SK-N-SH treated with all-trans-retinoic acid at 6 μM for 48 hours (cell line): ENCODE data around the gene PLA2G4F.

Source experiments
- ATAC-seq: fragments of 200-7000 bp; cut with Tn5 transposase; 3 replicates; pipeline ENCODE4 v1.9.1; 2020; ENCODE audit warnings: mild to moderate bottlenecking, moderate library complexity
- ARNTL ChIP-seq: fragments of 450-650 bp; formaldehyde crosslinking; IDR thresholded peaks from 2 replicates; pipeline ENCODE4 v1.5.0; 2020; ENCODE audit warnings: low read depth, mild to moderate bottlenecking, moderate library complexity, borderline replicate concordance
- BACH2 ChIP-seq: fragments of 250-450 bp; sonication (Bioruptor Pico); IDR thresholded peaks from 2 replicates; pipeline ENCODE4 v1.9.0; 2021; ENCODE audit warnings: mild to moderate bottlenecking, borderline replicate concordance
- CREB5 ChIP-seq: fragments of 250-450 bp; sonication (Bioruptor Pico); IDR thresholded peaks from 2 replicates; pipeline ENCODE4 v1.5.1; 2020; ENCODE audit warnings: low read depth, mild to moderate bottlenecking, moderate library complexity
- CSDC2 ChIP-seq: fragments of 250-450 bp; sonication (Bioruptor Pico); IDR thresholded peaks from 2 replicates; pipeline ENCODE4 v1.5.0; 2020; ENCODE audit warnings: mild to moderate bottlenecking, moderate library complexity
- CSRNP3 ChIP-seq: fragments of 250-450 bp; sonication (Bioruptor Pico); IDR thresholded peaks from 2 replicates; pipeline ENCODE4 v1.5.1; 2021; ENCODE audit warnings: mild to moderate bottlenecking, moderate library complexity
- ESRRG ChIP-seq: fragments of 250-450 bp; sonication (Bioruptor Pico); IDR thresholded peaks from 2 replicates; pipeline ENCODE4 v1.6.1; 2021; ENCODE audit warnings: mild to moderate bottlenecking
- GLIS3 ChIP-seq: fragments of 250-450 bp; sonication (Bioruptor Pico); IDR thresholded peaks from 2 replicates; pipeline ENCODE4 v1.5.0; 2020; ENCODE audit warnings: mild to moderate bottlenecking, moderate library complexity
- OSR1 ChIP-seq: fragments of 250-450 bp; sonication (Bioruptor Pico); IDR thresholded peaks from 2 replicates; pipeline ENCODE4 v1.8.0; 2022; ENCODE audit warnings: moderate library complexity, mild to moderate bottlenecking, inconsistent platforms
- PATZ1 ChIP-seq: fragments of 250-450 bp; sonication (Bioruptor Pico); IDR thresholded peaks from 2 replicates; pipeline ENCODE4 v1.8.0; 2020; ENCODE audit warnings: mild to moderate bottlenecking, moderate library complexity, borderline replicate concordance
- POU6F1 ChIP-seq: fragments of 250-450 bp; sonication (Bioruptor Pico); IDR thresholded peaks from 2 replicates; pipeline ENCODE4 v1.8.0; 2021; ENCODE audit warnings: low read depth, mild to moderate bottlenecking, moderate library complexity, borderline replicate concordance
- PPARA ChIP-seq: fragments of 250-450 bp; sonication (Bioruptor Pico); IDR thresholded peaks from 2 replicates; pipeline ENCODE4 v1.5.0; 2020; ENCODE audit warnings: mild to moderate bottlenecking, borderline replicate concordance
- RARB ChIP-seq: fragments of 250-450 bp; sonication (Bioruptor Pico); IDR thresholded peaks from 2 replicates; pipeline ENCODE4 v1.8.0; 2021; ENCODE audit warnings: mild to moderate bottlenecking, moderate library complexity
- TCF4 ChIP-seq: fragments of 250-450 bp; sonication (Bioruptor Pico); IDR thresholded peaks from 2 replicates; pipeline ENCODE4 v1.8.0; 2021; ENCODE audit warnings: mild to moderate bottlenecking, moderate library complexity, borderline replicate concordance
- TSHZ2 ChIP-seq: fragments of 250-450 bp; sonication (Bioruptor Pico); IDR thresholded peaks from 2 replicates; pipeline ENCODE4 v1.5.0; 2020; ENCODE audit warnings: mild to moderate bottlenecking, moderate library complexity
- ZC3H10 ChIP-seq: fragments of 250-450 bp; sonication (Bioruptor Pico); IDR thresholded peaks from 2 replicates; pipeline ENCODE4 v1.5.1; 2021; ENCODE audit warnings: mild to moderate bottlenecking, moderate library complexity
- ZFP3 ChIP-seq: fragments of 250-450 bp; sonication (Bioruptor Pico); IDR thresholded peaks from 2 replicates; pipeline ENCODE4 v1.5.0; 2020; ENCODE audit warnings: mild to moderate bottlenecking, moderate library complexity
- ZFP30 ChIP-seq: fragments of 450-650 bp; formaldehyde crosslinking; IDR thresholded peaks from 2 replicates; pipeline ENCODE4 v1.5.0; 2022; ENCODE audit warnings: mild to moderate bottlenecking, moderate library complexity
- ZNF565 ChIP-seq: fragments of 450-650 bp; formaldehyde crosslinking; conservative IDR thresholded peaks from 2 replicates; pipeline ENCODE4 v1.5.0; 2020; ENCODE audit warnings: low read depth, mild to moderate bottlenecking, moderate library complexity
- ZNF70 ChIP-seq: fragments of 450-650 bp; formaldehyde crosslinking; IDR thresholded peaks from 2 replicates; pipeline ENCODE4 v1.5.0; 2020; ENCODE audit warnings: mild to moderate bottlenecking, moderate library complexity
- ZNF8 ChIP-seq: fragments of 450-650 bp; formaldehyde crosslinking; IDR thresholded peaks from 2 replicates; pipeline ENCODE4 v1.5.0; 2020; ENCODE audit warnings: mild to moderate bottlenecking, moderate library complexity

The PLA2G4F gene

GRCh38 chr15:42182961-42183360 is 26.5 kb upstream of the PLA2G4F start (continued):
- TF ChIP-seq POU6F1 (CRISPR knock-in tag) (no peak), GLIS3 (no peak), ESRRG (no peak), ZNF565 (no peak)

GRCh38 chr15:42182328-42182886 is 26.0 kb upstream of the PLA2G4F start:
- no peak for TF ChIP-seq ZNF565
- no peak for TF ChIP-seq ZNF70 (CRISPR knock-in tag)
- no peak for TF ChIP-seq PPARA
- no peak for TF ChIP-seq CREB5 (CRISPR knock-in tag)
- TF ChIP-seq RARB (CRISPR knock-in tag), result no peak
- no peak for ATAC-seq

GRCh38 chr15:42178056-42178455 is 21.6 kb upstream of the PLA2G4F start:
- no peak for ATAC-seq
- no peak for TF ChIP-seq ZNF8 (CRISPR knock-in tag)
- TF ChIP-seq RARB (CRISPR knock-in tag), result no peak
- no peak for TF ChIP-seq POU6F1 (CRISPR knock-in tag)
- no peak for TF ChIP-seq GLIS3
- no peak for TF ChIP-seq TCF4
- TF ChIP-seq ZFP30 (CRISPR knock-in tag), result no peak
- no peak for TF ChIP-seq OSR1 (CRISPR knock-in tag)
- TF ChIP-seq BACH2, result no peak
- TF ChIP-seq TSHZ2 (CRISPR knock-in tag), result no peak
- no peak for TF ChIP-seq PPARA
- no peak for TF ChIP-seq CSRNP3 (CRISPR knock-in tag)
- TF ChIP-seq ARNTL, result no peak
- no peak for TF ChIP-seq PATZ1
- TF ChIP-seq ESRRG, result no peak
- no peak for TF ChIP-seq CSDC2 (CRISPR knock-in tag)
- TF ChIP-seq ZNF70 (CRISPR knock-in tag), result no peak
- TF ChIP-seq ZC3H10 (CRISPR knock-in tag), result no peak
- no peak for TF ChIP-seq ZFP3
